Keratinocyte (primary cell): ENCODE measurements around the gene LENG9. TPM values are rescaled to one million over a fixed set of nuclear protein-coding genes. Genes with fewer than 3 reads are reported as not detected.

ENCODE experiments used
- DNase-seq: peaks from one replicate; pipeline ENCODE4 v3.0.0-alpha.2; 2011; ENCODE audit warnings: low read depth, missing footprints, low spot score
- FAIRE-seq: peaks from 2 replicates; lab custom pipeline; 2011; peaks lifted over from hg19 to GRCh38; lab: Jason Lieb, UNC
- H2AFZ ChIP-seq: 2 replicates; pipeline ENCODE4 v1.6.0; 2012; ENCODE audit warnings: low read length, control low read depth, inconsistent platforms; ENCODE audit not compliant: control insufficient read depth
- H3K27ac ChIP-seq: 2 replicates; pipeline ENCODE4 v1.5.1; 2011; ENCODE audit warnings: low read length; ENCODE audit not compliant: control insufficient read depth, insufficient read depth
- H3K27me3 ChIP-seq: 3 replicates; pipeline ENCODE4 v1.6.0; 2011; ENCODE audit warnings: low read length; ENCODE audit not compliant: control insufficient read depth, insufficient read depth; ENCODE audit errors: extremely low read depth
- H3K36me3 ChIP-seq, 2 experiments: 2 replicates in 1 of 2; 3 replicates in 1 of 2; pipeline ENCODE4 v1.5.1; 2011; ENCODE audit warnings: low read length in 2 of 2, mild to moderate bottlenecking in 1 of 2; ENCODE audit not compliant: control insufficient read depth in 2 of 2, insufficient read depth in 2 of 2; ENCODE audit errors: extremely low read depth in 1 of 2
- H3K4me1 ChIP-seq: 3 replicates; pipeline ENCODE4 v1.5.1; 2011; ENCODE audit warnings: low read length; ENCODE audit not compliant: control insufficient read depth, insufficient read depth; ENCODE audit errors: extremely low read depth
- H3K4me2 ChIP-seq: 3 replicates; pipeline ENCODE4 v1.6.0; 2011; ENCODE audit warnings: low read depth, low read length; ENCODE audit not compliant: control insufficient read depth, insufficient read depth; ENCODE audit errors: extremely low read depth
- H3K4me3 ChIP-seq, 3 experiments: fragments of 200-600 bp in 1 of 3; sonication (generic) in 1 of 3; 2 replicates in 2 of 3; 3 replicates in 1 of 3; pipeline ENCODE4 v1.5.1; 2011 to 2016; ENCODE audit warnings: low read length in 3 of 3, mild to moderate bottlenecking in 3 of 3, control low read depth in 2 of 3, inconsistent platforms in 1 of 3, low read depth in 1 of 3, mixed read lengths in 1 of 3, mixed run types in 1 of 3, moderate library complexity in 1 of 3; ENCODE audit not compliant: control insufficient read depth in 2 of 3, insufficient read depth in 2 of 3; ENCODE audit errors: extremely low read depth in 1 of 3
- H3K79me2 ChIP-seq: 2 replicates; pipeline ENCODE4 v1.6.0; 2012; ENCODE audit warnings: low read length; ENCODE audit not compliant: control insufficient read depth, insufficient read depth
- H3K9ac ChIP-seq: 3 replicates; pipeline ENCODE4 v1.6.0; 2011; ENCODE audit warnings: low read length; ENCODE audit not compliant: control insufficient read depth, insufficient read depth; ENCODE audit errors: extremely low read depth
- H3K9me1 ChIP-seq: 3 replicates; pipeline ENCODE4 v1.6.0; 2011; ENCODE audit warnings: low read length; ENCODE audit not compliant: control insufficient read depth, insufficient read depth; ENCODE audit errors: extremely low read depth
- H3K9me3 ChIP-seq: 2 replicates; pipeline ENCODE4 v1.5.1; 2012; ENCODE audit warnings: low read depth, low read length; ENCODE audit not compliant: control insufficient read depth
- H4K20me1 ChIP-seq: 3 replicates; pipeline ENCODE4 v1.6.0; 2011; ENCODE audit warnings: low read length; ENCODE audit not compliant: control insufficient read depth, insufficient read depth; ENCODE audit errors: extremely low read depth
- EZH2 ChIP-seq: IDR thresholded peaks from one replicate; pipeline ENCODE4 v1.6.1; 2012; ENCODE audit warnings: inconsistent platforms, mild to moderate bottlenecking, low read length, moderate library complexity
- dilution Hi-C: fragments of 300-500 bp; cut with MboI; formaldehyde crosslinking; loops from one replicate; pipeline ENCODE4 v1.7.0; 2020; ENCODE audit warnings: low sequenced_read_pairs; ENCODE audit not compliant: extremely low pct_ligation_motif_present
- polyA plus RNA-seq, 5 experiments: library from polyadenylated mRNA; depleted of rRNA in 3 of 5; stranded (reverse) in 3 of 5; stranded (forward) in 1 of 5; unstranded in 1 of 5; fragments of >200 nt; gene quantifications; 1 replicate in 1 of 5; 2 replicates in 3 of 5; 3 replicates in 1 of 5; pipeline versions ENCODE4 v1.2.1 to v1.2.3, GENCODE V29; 2011 to 2012; ENCODE audit warnings: missing spikeins in 2 of 5, low read depth in 1 of 5, low replicate concordance in 1 of 5
- TF ChIP-seq, protein P1 (sequence below), 3 experiments: IDR thresholded peaks in 1 of 3; conservative IDR thresholded peaks in 1 of 3; optimal IDR thresholded peaks in 1 of 3; 2 replicates in 2 of 3; 3 replicates in 1 of 3; pipeline versions ENCODE3 to v1.5.1; 2011; ENCODE audit warnings: low read length in 3 of 3, mild to moderate bottlenecking in 3 of 3, moderate library complexity in 2 of 3, control low read depth in 1 of 3, inconsistent platforms in 1 of 3; ENCODE audit not compliant: insufficient read depth in 2 of 3; ENCODE audit errors: extremely low read depth in 1 of 3

LENG9 gene
- polyA plus RNA-seq, 1 donor (not counting 4 experiments of a cell fraction or from before 2014, with no cell fraction given) = 1.3 TPM

DNA sequence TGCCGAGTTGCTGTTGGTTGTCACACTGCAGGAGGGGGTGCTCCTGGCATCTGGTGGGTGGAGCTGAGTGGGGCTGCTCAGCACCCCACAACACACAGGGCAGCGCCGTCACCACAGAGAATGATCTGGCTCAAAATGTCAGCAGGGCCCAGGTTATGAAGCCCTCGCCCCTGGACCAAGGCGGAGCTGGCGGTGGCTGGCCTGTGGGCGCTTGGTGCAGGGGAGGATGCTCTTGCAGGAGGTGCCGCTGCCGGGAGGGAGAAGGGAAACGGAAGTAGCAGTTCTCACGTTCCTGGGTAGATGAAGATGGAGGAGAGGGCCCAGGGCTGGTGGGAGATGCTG lies 28.7 kb downstream of the LENG9 start:
- peaks cover 19% of the 10 kb centered on the region for H3K4me1 ChIP-seq
- H2AFZ ChIP-seq = no peak overlapping the region
- no peak for DNase-seq
- peaks cover 6% of the 10 kb centered on the region for H3K27me3 ChIP-seq
- no peaks in the 10 kb centered on the region for H4K20me1 ChIP-seq
- H3K9me3 ChIP-seq = no peaks in the 10 kb centered on the region
- no peak for TF ChIP-seq EZH2
- TF ChIP-seq, protein P1, sequence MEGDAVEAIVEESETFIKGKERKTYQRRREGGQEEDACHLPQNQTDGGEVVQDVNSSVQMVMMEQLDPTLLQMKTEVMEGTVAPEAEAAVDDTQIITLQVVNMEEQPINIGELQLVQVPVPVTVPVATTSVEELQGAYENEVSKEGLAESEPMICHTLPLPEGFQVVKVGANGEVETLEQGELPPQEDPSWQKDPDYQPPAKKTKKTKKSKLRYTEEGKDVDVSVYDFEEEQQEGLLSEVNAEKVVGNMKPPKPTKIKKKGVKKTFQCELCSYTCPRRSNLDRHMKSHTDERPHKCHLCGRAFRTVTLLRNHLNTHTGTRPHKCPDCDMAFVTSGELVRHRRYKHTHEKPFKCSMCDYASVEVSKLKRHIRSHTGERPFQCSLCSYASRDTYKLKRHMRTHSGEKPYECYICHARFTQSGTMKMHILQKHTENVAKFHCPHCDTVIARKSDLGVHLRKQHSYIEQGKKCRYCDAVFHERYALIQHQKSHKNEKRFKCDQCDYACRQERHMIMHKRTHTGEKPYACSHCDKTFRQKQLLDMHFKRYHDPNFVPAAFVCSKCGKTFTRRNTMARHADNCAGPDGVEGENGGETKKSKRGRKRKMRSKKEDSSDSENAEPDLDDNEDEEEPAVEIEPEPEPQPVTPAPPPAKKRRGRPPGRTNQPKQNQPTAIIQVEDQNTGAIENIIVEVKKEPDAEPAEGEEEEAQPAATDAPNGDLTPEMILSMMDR (optimal IDR thresholded peaks at IDR 0.05 in 1 of 3, IDR thresholded peaks at IDR 0.05 in 1 of 3, conservative IDR thresholded peaks at IDR 0.05 in 1 of 3; ENCODE audit: extremely low read depth in 1 of 3, insufficient read depth in 2 of 3, low read length in 3 of 3) = no peak
- no peak overlapping the region for H3K4me3 ChIP-seq
- H3K36me3 ChIP-seq = peaks cover 0 to 3% of the 10 kb centered on the region in 2 experiments
- H3K9me1 ChIP-seq = no peaks in the 10 kb centered on the region
- no peak overlapping the region for H3K27ac ChIP-seq
- no peak overlapping the region for H3K9ac ChIP-seq
- dilution Hi-C loops = no loop called here
- no peak overlapping the region for H3K4me2 ChIP-seq
- FAIRE-seq = no peak
- no peaks in the 10 kb centered on the region for H3K79me2 ChIP-seq

- no peak for FAIRE-seq
- Histone ChIP-seq H3K9me1 (no peaks in the 10 kb centered on the region), H3K4me1 (peaks cover 19% of the 10 kb centered on the region), H3K27ac (no peak overlapping the region), H3K9ac (no peak overlapping the region), H2AFZ (no peak overlapping the region), H3K36me3 (peaks cover 0 to 3% of the 10 kb centered on the region in 2 experiments), H3K79me2 (no peaks in the 10 kb centered on the region), H3K27me3 (peaks cover 11% of the 10 kb centered on the region), H3K4me3 (no peak overlapping the region), H3K4me2 (no peak overlapping the region), H4K20me1 (no peaks in the 10 kb centered on the region), H3K9me3 (no peaks in the 10 kb centered on the region)
- dilution Hi-C loops = no loop called here
- TF ChIP-seq, protein P1 (optimal IDR thresholded peaks at IDR 0.05 in 1 of 3, IDR thresholded peaks at IDR 0.05 in 1 of 3, conservative IDR thresholded peaks at IDR 0.05 in 1 of 3; ENCODE audit: extremely low read depth in 1 of 3, insufficient read depth in 2 of 3, low read length in 3 of 3) = no peak
- no peak for TF ChIP-seq EZH2
- DNase-seq = no peak
These were observed 29.3 kb downstream of the LENG9 start for GRCh38 chr19:54434112-54434872.
